GM12873 (cell line): ENCODE data around the gene DCC.

Experiments
- TF ChIP-seq, protein P1 (sequence below): IDR thresholded peaks from 2 replicates; pipeline ENCODE4 v1.5.1; 2012; ENCODE audit warnings: low read depth, mild to moderate bottlenecking, moderate library complexity, low read length, control low read depth; ENCODE audit not compliant: insufficient read depth; ENCODE audit errors: missing control alignments

Gene DCC

DNA sequence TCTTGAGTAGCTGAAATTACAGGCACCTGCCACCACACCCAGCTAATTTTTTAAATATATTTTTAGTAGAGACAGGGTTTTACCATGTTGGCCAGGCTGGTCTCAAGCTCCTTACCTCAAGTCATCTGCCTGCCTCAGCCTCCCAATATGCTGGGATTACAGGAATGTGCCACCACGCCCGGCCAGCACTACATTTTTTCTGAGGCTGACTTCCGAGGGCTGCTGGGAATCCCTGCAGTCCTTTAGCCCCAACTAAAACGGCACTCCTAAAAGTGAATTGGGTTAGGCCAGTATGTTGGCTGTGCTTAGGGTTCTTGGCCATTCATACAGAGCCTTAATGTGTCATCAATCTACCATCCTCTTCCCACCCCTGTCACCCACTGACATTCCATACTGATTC lies 375.4 kb downstream of the DCC start:
- TF ChIP-seq, protein P1, sequence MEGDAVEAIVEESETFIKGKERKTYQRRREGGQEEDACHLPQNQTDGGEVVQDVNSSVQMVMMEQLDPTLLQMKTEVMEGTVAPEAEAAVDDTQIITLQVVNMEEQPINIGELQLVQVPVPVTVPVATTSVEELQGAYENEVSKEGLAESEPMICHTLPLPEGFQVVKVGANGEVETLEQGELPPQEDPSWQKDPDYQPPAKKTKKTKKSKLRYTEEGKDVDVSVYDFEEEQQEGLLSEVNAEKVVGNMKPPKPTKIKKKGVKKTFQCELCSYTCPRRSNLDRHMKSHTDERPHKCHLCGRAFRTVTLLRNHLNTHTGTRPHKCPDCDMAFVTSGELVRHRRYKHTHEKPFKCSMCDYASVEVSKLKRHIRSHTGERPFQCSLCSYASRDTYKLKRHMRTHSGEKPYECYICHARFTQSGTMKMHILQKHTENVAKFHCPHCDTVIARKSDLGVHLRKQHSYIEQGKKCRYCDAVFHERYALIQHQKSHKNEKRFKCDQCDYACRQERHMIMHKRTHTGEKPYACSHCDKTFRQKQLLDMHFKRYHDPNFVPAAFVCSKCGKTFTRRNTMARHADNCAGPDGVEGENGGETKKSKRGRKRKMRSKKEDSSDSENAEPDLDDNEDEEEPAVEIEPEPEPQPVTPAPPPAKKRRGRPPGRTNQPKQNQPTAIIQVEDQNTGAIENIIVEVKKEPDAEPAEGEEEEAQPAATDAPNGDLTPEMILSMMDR: no peak

DNA sequence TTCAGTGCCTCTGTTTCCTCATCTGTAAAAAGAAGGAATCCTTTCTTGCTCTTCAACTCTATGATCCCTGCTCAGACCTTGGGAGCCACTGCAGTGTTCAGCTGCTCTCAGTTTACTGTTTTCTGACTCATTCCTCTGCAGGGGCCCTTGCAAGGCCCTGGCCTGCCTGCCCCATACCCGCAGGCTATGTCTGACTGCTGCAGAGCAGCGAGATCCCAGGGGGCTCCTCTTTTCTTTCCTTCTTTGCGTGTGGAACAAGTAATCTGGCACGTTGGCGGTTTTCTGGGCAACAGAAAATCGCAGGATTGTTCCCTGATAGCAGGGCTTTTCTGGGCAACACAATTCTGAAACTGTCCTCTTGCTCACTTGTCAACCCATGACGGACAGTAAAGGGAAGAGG lies 376.0 kb downstream of the DCC start:
- TF ChIP-seq, protein P1: no peak

DNA sequence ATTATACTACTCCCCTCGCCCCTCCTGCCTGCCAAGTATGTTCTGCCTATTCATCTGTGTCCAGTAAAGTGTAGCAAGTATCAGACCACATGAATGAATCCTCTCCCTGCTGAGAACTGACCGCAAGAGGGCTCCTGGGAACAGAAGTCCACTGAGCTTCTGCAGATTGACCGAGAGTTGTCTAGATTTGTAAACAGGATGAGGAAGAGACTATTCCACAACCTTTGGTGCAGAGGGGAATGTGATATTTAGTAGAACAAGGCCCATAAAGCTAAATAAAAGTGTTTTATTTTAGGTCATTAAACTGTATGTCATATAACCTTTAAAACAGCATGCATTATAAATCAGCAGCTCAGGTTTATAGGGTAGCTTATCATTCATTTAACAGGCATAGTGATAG lies 377.0 kb downstream of the DCC start:
- TF ChIP-seq, protein P1: peak; percentile 9

DNA sequence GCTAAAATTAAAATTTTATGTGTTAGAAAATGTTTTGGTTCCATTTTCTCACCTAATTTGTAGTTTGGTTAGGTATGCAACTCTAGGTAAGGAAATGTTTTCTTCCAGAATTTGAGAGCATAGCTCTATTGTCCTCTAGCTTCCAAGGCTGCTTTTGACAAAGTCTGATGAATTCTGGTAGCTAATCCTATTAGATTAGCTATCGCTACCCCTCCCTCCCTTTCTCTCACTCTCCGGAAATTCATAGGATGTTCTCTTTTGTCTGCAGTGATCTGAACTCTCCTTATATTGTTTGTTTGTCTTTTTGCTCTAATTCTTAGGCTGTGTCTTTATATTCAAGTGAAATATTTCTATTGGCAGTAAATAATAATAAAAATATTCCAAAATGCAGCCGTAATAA lies 382.9 kb downstream of the DCC start:
- TF ChIP-seq, protein P1: no peak

DNA sequence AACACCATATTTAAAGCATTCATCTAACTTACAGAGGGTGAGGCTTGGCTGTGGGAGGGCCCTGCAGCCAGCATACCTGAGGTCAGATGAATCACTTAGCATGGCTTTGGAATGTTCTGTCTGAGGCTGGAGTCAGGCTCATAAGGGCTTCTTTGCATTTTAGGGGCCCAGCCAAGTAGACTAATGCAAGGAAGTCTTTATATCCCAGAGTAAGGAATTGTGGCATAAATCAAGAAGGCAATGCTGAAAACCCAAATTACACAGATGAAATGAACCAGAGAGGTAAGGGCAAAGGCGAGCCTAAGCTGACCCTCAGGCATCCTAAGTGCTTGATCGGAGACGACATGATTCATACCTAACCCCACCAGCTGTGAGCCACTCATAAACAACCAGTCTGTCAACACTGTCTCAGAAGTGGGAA lies 383.6 kb downstream of the DCC start:
- TF ChIP-seq, protein P1: no peak

DNA sequence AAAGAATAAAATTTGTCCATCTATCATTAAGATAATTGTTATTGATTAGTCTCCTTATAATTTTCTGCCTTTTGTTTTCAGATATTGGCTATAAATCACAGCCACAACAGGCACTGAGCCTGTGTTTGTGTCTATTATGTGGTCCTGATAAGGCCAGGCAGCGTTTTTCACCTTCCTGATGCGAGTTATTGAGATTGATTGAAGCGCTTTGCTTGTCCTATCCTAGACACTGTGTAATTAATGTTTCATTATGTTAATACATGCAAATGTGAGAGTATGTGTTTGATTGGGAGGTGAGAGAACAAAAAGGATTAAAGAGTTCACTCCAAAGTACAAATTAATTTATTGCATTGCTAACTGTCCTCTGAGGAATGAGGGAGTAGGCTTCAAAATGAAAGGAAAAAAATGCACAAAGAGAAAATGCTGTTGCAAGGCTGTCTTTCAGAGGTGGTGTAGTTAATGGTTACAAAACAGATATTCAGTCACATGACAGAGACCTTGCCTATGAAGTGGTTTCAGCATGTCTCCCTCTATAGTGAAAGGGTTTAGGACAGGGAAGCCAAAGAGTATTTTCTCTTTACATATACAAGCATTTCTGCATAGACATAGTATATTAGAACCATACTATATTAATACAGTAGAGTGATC lies 391.1 kb downstream of the DCC start:
- TF ChIP-seq, protein P1: no peak

DNA sequence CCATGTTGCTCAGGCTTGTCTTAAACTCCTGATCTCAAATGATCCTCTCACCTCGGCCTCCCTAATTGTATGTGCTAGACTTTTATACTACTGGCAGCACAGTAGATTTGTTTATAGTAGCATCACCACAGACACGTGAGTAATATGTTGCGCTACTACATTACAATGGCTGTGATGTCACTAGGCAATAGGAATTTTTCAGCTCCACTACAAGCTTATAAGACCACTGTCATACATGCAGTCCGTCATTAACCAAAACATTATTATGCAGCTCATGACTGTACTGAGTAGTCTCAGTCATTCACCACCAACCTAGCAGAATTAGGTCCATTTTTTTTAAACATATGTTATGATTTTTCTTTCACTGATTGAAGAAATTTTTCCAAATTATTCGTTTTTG lies 398.9 kb downstream of the DCC start:
- TF ChIP-seq, protein P1: no peak

DNA sequence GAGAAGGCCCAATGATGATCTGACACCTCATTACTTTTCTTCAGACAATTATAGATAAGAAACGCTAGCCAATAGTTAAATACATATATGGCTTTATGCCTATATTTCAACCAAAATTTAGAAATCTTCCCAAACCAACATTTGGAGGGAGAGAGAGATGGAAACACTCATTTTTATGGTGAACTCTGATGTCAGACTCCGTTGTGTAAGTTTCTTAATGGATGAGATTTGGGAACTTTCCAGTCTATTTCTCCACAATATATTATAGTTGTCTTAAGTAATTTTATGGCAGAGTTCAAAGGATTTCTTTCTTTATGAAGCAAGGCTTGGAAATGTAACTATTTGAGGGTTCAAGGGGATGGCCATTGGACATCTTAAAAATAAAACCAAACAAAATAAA lies 407.0 kb downstream of the DCC start:
- TF ChIP-seq, protein P1: no peak
